Ascending aorta (tissue), 2 donors: ENCODE data around the gene GRK5. TPM values are rescaled to one million over a fixed set of nuclear protein-coding genes. Genes with fewer than 3 reads are reported as not detected.

Source experiments
- DNase-seq, 2 donors: peaks; one replicate each; pipeline ENCODE4 v3.0.0-alpha.2; 2019; ENCODE audit warnings: low spot score in 2 of 2
- H3K27ac ChIP-seq, 2 donors: fragments of 200-600 bp; sonication (generic); one replicate each; pipeline ENCODE4 v1.5.1; 2016 to 2017; ENCODE audit warnings: mild to moderate bottlenecking in 1 of 2
- H3K27me3 ChIP-seq: fragments of 200-600 bp; sonication (generic); one replicate; pipeline ENCODE4 v1.5.1; 2017
- H3K36me3 ChIP-seq, 2 donors: fragments of 200-600 bp; sonication (generic); one replicate each; pipeline ENCODE4 v1.5.1; 2016
- H3K4me1 ChIP-seq, 2 donors: fragments of 200-600 bp; sonication (generic); one replicate each; pipeline ENCODE4 v1.5.1; 2016 to 2017; ENCODE audit warnings: mild to moderate bottlenecking in 1 of 2
- H3K4me3 ChIP-seq, 2 donors: fragments of 200-600 bp; sonication (generic); one replicate each; pipeline ENCODE4 v1.5.1; 2016 to 2017; ENCODE audit warnings: mild to moderate bottlenecking in 1 of 2
- H3K9me3 ChIP-seq, 2 donors: fragments of 200-600 bp; sonication (generic); one replicate each; pipeline ENCODE4 v1.5.1; 2016
- intact Hi-C: fragments of 100-400 bp; cut with DNase I; formaldehyde crosslinking; loops from one replicate; pipeline ENCODE4 v1.15.1; 2023
- total RNA-seq: library from RNA; depleted of rRNA; stranded (reverse); fragments of >200 nt; gene quantifications from one replicate; pipeline ENCODE4 v1.1.0, GENCODE V29; 2016
- TF ChIP-seq, protein P1 (sequence below), 3 experiments: fragments of 200-600 bp in 2 of 3; fragments of 450-650 bp in 1 of 3; sonication (generic) in 2 of 3; IDR thresholded peaks; one replicate each; pipeline ENCODE4 v1.5.1; 2016 to 2019; ENCODE audit warnings: antibody characterized with exemption in 3 of 3, mild to moderate bottlenecking in 1 of 3, moderate library complexity in 1 of 3

Gene GRK5
- total RNA-seq, 1 donor from 2014 or later = 75.5 TPM

DNA sequence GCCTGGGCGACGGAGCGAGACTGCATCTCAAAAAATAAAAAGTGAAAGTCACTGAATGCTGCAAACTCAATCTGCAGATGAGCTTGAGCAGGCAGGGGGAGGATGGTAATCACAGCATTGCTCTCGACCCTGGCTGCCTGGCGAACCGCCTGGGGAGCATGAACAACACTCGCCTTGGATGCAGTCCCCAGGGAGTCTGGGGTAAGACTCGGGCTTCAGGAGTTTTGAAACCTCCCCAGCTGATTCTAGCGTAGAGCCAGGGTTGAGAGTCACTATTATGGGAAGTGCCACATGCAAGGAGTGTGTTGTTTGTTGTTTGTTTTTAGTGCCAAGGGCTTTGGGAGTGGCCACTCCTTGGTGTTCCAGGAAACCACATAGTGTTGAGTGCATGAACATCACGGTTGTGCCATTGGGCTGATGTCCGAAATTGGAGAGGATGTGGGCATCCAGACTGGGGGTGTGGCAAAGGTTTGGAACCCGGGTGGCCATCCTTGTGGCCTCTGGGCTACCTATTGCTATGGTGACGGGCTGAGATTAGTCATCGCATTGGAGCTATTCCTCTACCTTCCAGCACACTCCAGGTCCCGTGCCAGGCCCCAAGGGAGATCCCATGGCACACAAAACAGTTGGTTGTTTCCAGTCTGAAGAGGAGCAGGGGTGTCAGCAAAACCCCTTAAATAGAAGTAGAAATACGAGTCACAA, 242.5 kb downstream of the GRK5 start:
- TF ChIP-seq, protein P1, sequence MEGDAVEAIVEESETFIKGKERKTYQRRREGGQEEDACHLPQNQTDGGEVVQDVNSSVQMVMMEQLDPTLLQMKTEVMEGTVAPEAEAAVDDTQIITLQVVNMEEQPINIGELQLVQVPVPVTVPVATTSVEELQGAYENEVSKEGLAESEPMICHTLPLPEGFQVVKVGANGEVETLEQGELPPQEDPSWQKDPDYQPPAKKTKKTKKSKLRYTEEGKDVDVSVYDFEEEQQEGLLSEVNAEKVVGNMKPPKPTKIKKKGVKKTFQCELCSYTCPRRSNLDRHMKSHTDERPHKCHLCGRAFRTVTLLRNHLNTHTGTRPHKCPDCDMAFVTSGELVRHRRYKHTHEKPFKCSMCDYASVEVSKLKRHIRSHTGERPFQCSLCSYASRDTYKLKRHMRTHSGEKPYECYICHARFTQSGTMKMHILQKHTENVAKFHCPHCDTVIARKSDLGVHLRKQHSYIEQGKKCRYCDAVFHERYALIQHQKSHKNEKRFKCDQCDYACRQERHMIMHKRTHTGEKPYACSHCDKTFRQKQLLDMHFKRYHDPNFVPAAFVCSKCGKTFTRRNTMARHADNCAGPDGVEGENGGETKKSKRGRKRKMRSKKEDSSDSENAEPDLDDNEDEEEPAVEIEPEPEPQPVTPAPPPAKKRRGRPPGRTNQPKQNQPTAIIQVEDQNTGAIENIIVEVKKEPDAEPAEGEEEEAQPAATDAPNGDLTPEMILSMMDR (IDR thresholded peaks at IDR 0.05) = no peak
- peak overlapping the region; percentile 71 to 77 for H3K27ac ChIP-seq
- intact Hi-C loops = loop anchor here (5.0 kb wide), 3 partner anchors 78 to 227 kb away; no protein-coding TSS in a partner anchor
- H3K4me1 ChIP-seq = peaks cover 11 to 19% of the 10 kb centered on the region in 2 donors
- no peaks in the 10 kb centered on the region for H3K27me3 ChIP-seq
- H3K9me3 ChIP-seq = no peaks in the 10 kb centered on the region
- no peak overlapping the region for H3K4me3 ChIP-seq
- peak; percentile 80 to 94 for DNase-seq
- peaks cover 61 to 69% of the 10 kb centered on the region in 2 donors for H3K36me3 ChIP-seq

DNA sequence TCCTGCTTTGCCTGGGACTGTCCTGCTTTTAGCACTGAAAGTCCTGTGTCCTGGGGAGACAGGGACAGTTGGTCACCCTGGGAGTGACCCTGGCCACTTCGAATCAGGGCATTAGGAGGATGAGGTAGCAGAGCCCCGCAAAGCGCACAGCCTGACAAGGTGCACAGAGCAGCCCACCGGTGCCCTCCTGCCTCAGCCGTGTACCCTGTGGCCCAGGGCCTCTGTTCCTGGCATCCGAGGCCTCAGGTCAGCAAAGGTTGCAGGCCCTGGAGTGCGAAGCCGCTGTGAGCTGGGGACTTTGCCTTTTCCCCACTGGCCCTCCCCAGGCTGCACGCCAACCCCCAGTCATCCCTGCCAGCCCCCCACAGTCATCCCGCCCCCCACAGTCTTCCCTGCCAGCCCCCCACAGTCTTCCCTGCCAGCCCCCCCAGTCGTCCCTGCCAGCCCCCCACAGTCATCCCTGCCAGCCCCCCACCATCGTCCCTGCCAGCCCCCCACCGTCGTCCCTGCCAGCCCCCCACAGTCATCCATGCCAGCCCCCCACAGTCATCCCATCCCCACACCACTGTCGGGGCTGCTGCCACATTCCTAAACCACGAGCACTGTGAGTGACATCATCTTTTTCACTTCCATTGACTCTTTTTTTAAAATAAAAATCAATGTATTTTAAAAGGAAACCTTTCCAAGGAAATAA, 243.4 kb downstream of the GRK5 start:
- Histone ChIP-seq H3K4me1 (peaks cover 11 to 19% of the 10 kb centered on the region in 2 donors), H3K27me3 (no peaks in the 10 kb centered on the region), H3K4me3 (no peak overlapping the region), H3K36me3 (peaks cover 58 to 74% of the 10 kb centered on the region in 2 donors), H3K27ac (peak overlapping the region; percentile 71 to 77), H3K9me3 (no peaks in the 10 kb centered on the region)
- TF ChIP-seq, protein P1 (IDR thresholded peaks at IDR 0.05) = no peak
- no peak for DNase-seq
- intact Hi-C loops = loop anchor here (5.0 kb wide), 1 partner anchor 227 kb away; no protein-coding TSS in a partner anchor

DNA sequence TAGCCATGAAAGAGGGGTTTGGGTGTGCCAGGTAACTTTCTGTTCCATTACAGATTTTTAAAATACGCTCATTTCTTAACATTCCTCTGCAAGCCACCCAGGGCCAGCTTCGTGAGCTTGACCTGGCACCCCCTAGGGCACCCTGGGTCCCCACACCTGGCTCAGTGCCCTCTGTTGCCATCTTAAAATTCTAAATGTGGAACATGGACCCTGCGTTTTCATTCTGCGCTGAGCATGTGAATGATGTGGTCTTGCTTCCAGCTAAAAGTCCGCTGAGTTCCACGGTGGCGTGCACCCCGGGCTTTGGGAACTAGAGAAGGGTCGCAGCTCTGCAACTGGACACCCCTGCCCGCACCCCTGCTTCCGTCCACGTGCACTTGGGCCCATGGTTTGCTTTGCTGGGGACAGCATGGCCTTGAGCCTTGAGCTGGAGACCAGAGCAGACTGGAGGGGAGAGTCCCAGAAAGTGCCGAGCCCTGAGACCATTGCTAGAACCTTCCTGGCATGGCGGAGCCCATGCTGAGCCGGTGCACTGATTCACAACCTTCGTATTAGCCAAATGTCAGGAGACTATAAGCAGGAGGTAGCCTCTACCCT, 244.0 kb downstream of the GRK5 start:
- H3K4me3 ChIP-seq = no peak overlapping the region
- no peaks in the 10 kb centered on the region for H3K27me3 ChIP-seq
- peaks cover 11 to 19% of the 10 kb centered on the region in 2 donors for H3K4me1 ChIP-seq
- no peak for DNase-seq
- peak overlapping the region in 1 of 2 donors; percentile 77 for H3K27ac ChIP-seq
- intact Hi-C loops = loop anchor here (5.0 kb wide), 1 partner anchor 226 kb away; no protein-coding TSS in a partner anchor
- H3K9me3 ChIP-seq = no peaks in the 10 kb centered on the region
- TF ChIP-seq, protein P1 (IDR thresholded peaks at IDR 0.05) = no peak
- peaks cover 53 to 75% of the 10 kb centered on the region in 2 donors for H3K36me3 ChIP-seq

DNA sequence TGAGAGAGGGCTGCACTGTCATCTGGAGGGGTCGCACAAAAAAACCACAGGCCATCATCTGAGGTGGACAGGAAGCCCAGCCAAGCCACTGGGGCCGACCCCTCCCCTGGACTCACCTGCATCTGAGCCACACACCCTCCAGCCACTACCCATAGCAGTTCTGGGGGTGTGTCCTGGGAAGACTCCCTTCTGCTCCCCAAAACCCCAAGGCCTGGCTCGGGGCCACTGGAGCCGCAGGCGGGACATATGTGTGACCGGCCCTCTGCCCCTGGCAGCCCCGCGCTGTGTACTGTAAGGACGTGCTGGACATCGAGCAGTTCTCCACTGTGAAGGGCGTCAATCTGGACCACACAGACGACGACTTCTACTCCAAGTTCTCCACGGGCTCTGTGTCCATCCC, 245.0 kb downstream of the GRK5 start:
- TF ChIP-seq, protein P1 (IDR thresholded peaks at IDR 0.05) = no peak
- no peak for DNase-seq
- Histone ChIP-seq H3K27me3 (no peaks in the 10 kb centered on the region), H3K9me3 (no peaks in the 10 kb centered on the region), H3K4me1 (peaks cover 11 to 19% of the 10 kb centered on the region in 2 donors), H3K27ac (no peak overlapping the region), H3K36me3 (peaks cover 43 to 78% of the 10 kb centered on the region in 2 donors), H3K4me3 (no peak overlapping the region)
- intact Hi-C loops = loop anchor here (2.0 to 5.0 kb wide), 2 partner anchors 26 to 225 kb away; no protein-coding TSS in a partner anchor

DNA sequence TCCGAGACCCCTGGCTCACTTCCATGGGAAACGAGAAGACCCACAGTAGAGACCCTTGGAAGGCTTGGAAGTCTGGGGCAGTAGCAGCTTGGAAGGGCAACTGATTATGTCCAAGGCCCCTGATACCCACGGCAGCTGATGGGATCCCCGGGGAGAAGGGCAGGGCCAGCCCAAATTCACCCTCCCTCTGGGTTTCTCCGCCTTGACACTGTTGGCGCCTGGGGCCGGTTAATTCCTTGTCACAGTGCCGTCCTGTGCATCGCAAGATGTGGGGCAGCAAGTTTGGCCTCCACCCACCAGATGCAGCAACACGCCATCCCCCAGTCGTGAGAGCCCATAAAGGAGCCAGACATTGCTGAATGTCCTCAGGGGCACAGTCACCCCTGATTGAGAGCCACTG, 245.9 kb downstream of the GRK5 start:
- intact Hi-C loops = loop anchor here (2.0 to 5.0 kb wide), 2 partner anchors 25 to 224 kb away; no protein-coding TSS in a partner anchor
- peaks cover 40 to 75% of the 10 kb centered on the region in 2 donors for H3K36me3 ChIP-seq
- DNase-seq = no peak
- H3K9me3 ChIP-seq = no peaks in the 10 kb centered on the region
- H3K4me3 ChIP-seq = no peak overlapping the region
- H3K27ac ChIP-seq = no peak overlapping the region
- H3K27me3 ChIP-seq = no peaks in the 10 kb centered on the region
- TF ChIP-seq, protein P1 (IDR thresholded peaks at IDR 0.05) = no peak
- peaks cover 11 to 19% of the 10 kb centered on the region in 2 donors for H3K4me1 ChIP-seq
